ENCODE measurements around the gene DGCR6L. TPM values are rescaled to one million over a fixed set of nuclear protein-coding genes. Genes with fewer than 3 reads are reported as not detected.
A peak's percentile ranks its signal among the peaks of the same experiment; 100 is the strongest.
"Not testable (repeated sequence)": the region's sequence is repeated elsewhere in the genome, so short reads cannot be mapped to it uniquely, and the experiment has no call there.

The DGCR6L gene
- total RNA-seq, 1 experiment from 2014 or later: 38.6 TPM

GRCh38 chr22:20306646-20307447, 13.0 kb downstream of the DGCR6L start:
- no CpG with 5 or more reads among the region's 21 CpGs for WGBS (ENCODE audit: extremely low coverage, insufficient read length, low lambda C conversion rate)
- H3K4me2 ChIP-seq (ENCODE audit: insufficient read depth, insufficient read length, low read length); H3K79me1 ChIP-seq (ENCODE audit: insufficient read depth, low read depth, low read length, poor library complexity, severe bottlenecking); H2BK15ac ChIP-seq (ENCODE audit: low read depth, low read length); H2BK120ac ChIP-seq (ENCODE audit: low read depth, low read length, poor library complexity, severe bottlenecking); H3K4me1 ChIP-seq (ENCODE audit: insufficient read depth, low read length); H3K4ac ChIP-seq (ENCODE audit: low read depth, low read length); H2BK12ac ChIP-seq (ENCODE audit: insufficient read length, low read depth, low read length); H3K79me2 ChIP-seq (ENCODE audit: insufficient read depth, low read length); H3K36me3 Mint-ChIP-seq (ENCODE audit: insufficient read depth in 1 of 3, low read depth in 3 of 3); H3K14ac ChIP-seq (ENCODE audit: insufficient read depth, low read length); H2BK5ac ChIP-seq (ENCODE audit: insufficient read length, low read length); H4K20me1 ChIP-seq (ENCODE audit: control insufficient read depth, insufficient read depth, insufficient read length); H4K91ac ChIP-seq (ENCODE audit: insufficient read length, low read depth, low read length); H3K23me2 ChIP-seq (ENCODE audit: insufficient read length, low read depth, low read length, poor library complexity, severe bottlenecking); H3K27ac ChIP-seq (ENCODE audit: insufficient read length, low read depth, low read length); H3K9me3 Mint-ChIP-seq; H3K56ac ChIP-seq (ENCODE audit: insufficient read length, low read depth, low read length); H3K27me3 ChIP-seq (ENCODE audit: insufficient read depth, low read length); H2AFZ ChIP-seq (ENCODE audit: low read length); DNase-seq; H3K4me3 Mint-ChIP-seq; H3K9me3 ChIP-seq (ENCODE audit: control insufficient read depth, low read depth, low read length); H3K4me1 Mint-ChIP-seq; H3K18ac ChIP-seq (ENCODE audit: insufficient read length, low read depth, low read length); H4K8ac ChIP-seq (replicated peaks; ENCODE audit: insufficient read length, low read depth, low read length); H3K9ac ChIP-seq (ENCODE audit: extremely low read depth, insufficient read length, low read length); H2AK5ac ChIP-seq (ENCODE audit: insufficient read length, low read length); H2BK20ac ChIP-seq (ENCODE audit: low read depth, low read length, poor library complexity, severe bottlenecking); H3T11ph ChIP-seq (ENCODE audit: low read length); H4K5ac ChIP-seq (ENCODE audit: insufficient read length, low read depth, low read length); H3K23ac ChIP-seq (ENCODE audit: insufficient read length, low read depth, low read length): not testable (repeated sequence)
- H3K27me3 Mint-ChIP-seq (ENCODE audit: low read depth): peaks cover 16% of the 10 kb centered on the region
- H3K27ac Mint-ChIP-seq: peak overlapping the region in 1 of 3 experiments; percentile 49; a peak in 1 of 7 replicates

Measured in H9 (cell line).